ENCODE results near the gene RC3H2.

The RC3H2 gene

GRCh38 chr9:122904823-122905710 is at the start of gene RC3H2:
Gene RC3H2, minus strand, starts transcription at chr9:122905359. Its CDS starts 7,850 bp downstream, at chr9:122897509.
- DNase-seq = peak; percentile 99

GRCh38 chr9:122954253-122954691 is 49.1 kb upstream of the RC3H2 start:
- DNase-seq = no peak

- no peak for DNase-seq
These were observed 45.9 kb upstream of the RC3H2 start for GRCh38 chr9:122951056-122951455.

GRCh38 chr9:122950263-122950662 is 45.1 kb upstream of the RC3H2 start:
- no peak for DNase-seq

GRCh38 chr9:122949696-122950095 is 44.5 kb upstream of the RC3H2 start:
- no peak for DNase-seq

GRCh38 chr9:122948313-122948712 is 43.2 kb upstream of the RC3H2 start:
- no peak for DNase-seq

- no peak for DNase-seq
These were observed 41.4 kb upstream of the RC3H2 start for GRCh38 chr9:122946461-122947005.

- DNase-seq = no peak
These were observed 40.1 kb upstream of the RC3H2 start for GRCh38 chr9:122944960-122945888.

- no peak for DNase-seq
These were observed 36.5 kb upstream of the RC3H2 start for GRCh38 chr9:122941582-122942234.

- peak; percentile 98 to 99 for DNase-seq
These were observed 35.8 kb upstream of the RC3H2 start, which contains the start of gene RABGAP1 for GRCh38 chr9:122940749-122941581. Gene RABGAP1, plus strand, starts transcription at chr9:122941020. Its CDS starts 16,040 bp downstream, at chr9:122957060.

GRCh38 chr9:122940454-122940748 is 35.2 kb upstream of the RC3H2 start:
- no peak for DNase-seq

- DNase-seq = no peak
These were observed 34.4 kb upstream of the RC3H2 start for GRCh38 chr9:122939601-122940000.

GRCh38 chr9:122936883-122937282 is 31.7 kb upstream of the RC3H2 start:
- DNase-seq = no peak

GRCh38 chr9:122936464-122936863 is 31.3 kb upstream of the RC3H2 start:
- DNase-seq = no peak

GRCh38 chr9:122931226-122932121 is 26.3 kb upstream of the RC3H2 start, which contains the start of gene ZBTB26:
Gene ZBTB26, minus strand, starts transcription at chr9:122931512. Its CDS starts 11,578 bp downstream, at chr9:122919934.
- peak; percentile 93 for DNase-seq

- DNase-seq = no peak
These were observed 25.5 kb upstream of the RC3H2 start for GRCh38 chr9:122930541-122931225.

- no peak for DNase-seq
These were observed 24.7 kb upstream of the RC3H2 start for GRCh38 chr9:122929796-122930354.

- no peak for DNase-seq
These were observed 18.8 kb upstream of the RC3H2 start for GRCh38 chr9:122923947-122924346.

- no peak for DNase-seq
These were observed 17.6 kb upstream of the RC3H2 start for GRCh38 chr9:122922713-122923112.

- no peak for DNase-seq
These were observed 13.2 kb upstream of the RC3H2 start for GRCh38 chr9:122918310-122918709.

Data from CD4-positive, alpha-beta T cell treated with Interleukin-1 beta for 1 hour (primary cell).